GM12892 (cell line): ENCODE measurements around the gene ADM5.

ENCODE experiments used
- POLR2A ChIP-seq: IDR thresholded peaks from 2 replicates; pipeline ENCODE4 v1.6.1; 2011; ENCODE audit warnings: low read depth, low read length, control low read depth
- POLR2AphosphoS5 ChIP-seq: IDR thresholded peaks from 2 replicates; pipeline ENCODE4 v1.6.1; 2011; ENCODE audit warnings: low read depth, low read length, control low read depth
- TAF1 ChIP-seq: IDR thresholded peaks from 2 replicates; pipeline ENCODE4 v1.6.1; 2011; ENCODE audit warnings: low read depth, mild to moderate bottlenecking, control low read depth, low read length, borderline replicate concordance

- TF ChIP-seq POLR2AphosphoS5 (no peak), POLR2A (no peak), TAF1 (no peak)
Measured at GRCh38 chr19:49716154-49716553, 26.8 kb downstream of the ADM5 start.
